Liver (tissue), 9 donors: ENCODE measurements around the gene TMEM114. TPM values are rescaled to one million over a fixed set of nuclear protein-coding genes. Genes with fewer than 3 reads are reported as not detected.

Experiments
- DNase-seq: peaks from one replicate; pipeline ENCODE4 v3.0.0-alpha.2; 2017; ENCODE audit warnings: low spot score
- H3K27ac ChIP-seq, 2 donors: one replicate each; pipeline ENCODE4 v1.7.0; 2013; ENCODE audit warnings: inconsistent platforms in 2 of 2, low read length in 2 of 2, control low read depth in 1 of 2, low read depth in 1 of 2, mild to moderate bottlenecking in 1 of 2
- H3K27me3 ChIP-seq, 4 donors: one replicate each; pipeline versions ENCODE4 v1.6.1 to v1.7.0; 2013; ENCODE audit warnings: low read length in 3 of 4, inconsistent platforms in 1 of 4, mild to moderate bottlenecking in 1 of 4, moderate library complexity in 1 of 4; ENCODE audit not compliant: control insufficient read depth in 4 of 4, insufficient read depth in 4 of 4
- H3K36me3 ChIP-seq, 4 donors: one replicate each; pipeline versions ENCODE4 v1.6.1 to v1.7.0; 2013; ENCODE audit warnings: low read length in 3 of 4, mild to moderate bottlenecking in 3 of 4, low read depth in 1 of 4, moderate library complexity in 1 of 4; ENCODE audit not compliant: control insufficient read depth in 4 of 4, insufficient read depth in 3 of 4
- H3K4me1 ChIP-seq, 4 donors: one replicate each; pipeline versions ENCODE4 v1.6.1 to v1.7.0; 2013; ENCODE audit warnings: low read length in 3 of 4, mild to moderate bottlenecking in 3 of 4, moderate library complexity in 1 of 4; ENCODE audit not compliant: control insufficient read depth in 4 of 4, insufficient read depth in 4 of 4
- H3K4me3 ChIP-seq, 3 donors: one replicate each; pipeline versions ENCODE4 v1.6.1 to v1.7.0; 2013; ENCODE audit warnings: low read length in 3 of 3, control low read depth in 1 of 3, low read depth in 1 of 3, mild to moderate bottlenecking in 1 of 3
- H3K9ac ChIP-seq, 2 donors: one replicate each; pipeline ENCODE4 v1.7.0; 2013; ENCODE audit warnings: low read length in 2 of 2, mild to moderate bottlenecking in 2 of 2, moderate library complexity in 2 of 2, control low read depth in 1 of 2, low read depth in 1 of 2
- H3K9me3 ChIP-seq, 4 donors: one replicate each; pipeline versions ENCODE4 v1.6.1 to v1.7.0; 2013; ENCODE audit warnings: low read length in 3 of 4; ENCODE audit not compliant: control insufficient read depth in 4 of 4
- ATF3 ChIP-seq: IDR thresholded peaks from 2 replicates; pipeline ENCODE4 v1.6.1; 2016; ENCODE audit warnings: antibody characterized with exemption
- CTCF ChIP-seq: fragments of 150-350 bp; IDR thresholded peaks from 2 replicates; pipeline ENCODE4 v1.5.1; 2017; ENCODE audit warnings: improper control_type of control experiment, low read depth, low read length; ENCODE audit not compliant: missing input control
- EGR1 ChIP-seq, 2 donors: IDR thresholded peaks; 2 replicates each; pipeline ENCODE4 v1.6.1; 2016 to 2018; ENCODE audit warnings: antibody characterized with exemption in 2 of 2, low read depth in 2 of 2
- FOXA1 ChIP-seq: IDR thresholded peaks from 2 replicates; pipeline ENCODE4 v1.6.1; 2016; ENCODE audit warnings: antibody characterized with exemption
- FOXA2 ChIP-seq: IDR thresholded peaks from 2 replicates; pipeline ENCODE4 v1.6.1; 2016; ENCODE audit warnings: antibody characterized with exemption
- GABPA ChIP-seq, 2 donors: IDR thresholded peaks in 1 of 2; conservative IDR thresholded peaks in 1 of 2; 2 replicates each; pipeline ENCODE4 v1.6.1; 2016; ENCODE audit warnings: antibody characterized with exemption in 2 of 2, mild to moderate bottlenecking in 1 of 2, moderate library complexity in 1 of 2
- HNF4A ChIP-seq, 2 donors: conservative IDR thresholded peaks; 2 replicates each; pipeline ENCODE4 v1.6.1; 2016; ENCODE audit warnings: antibody characterized with exemption in 2 of 2, mild to moderate bottlenecking in 2 of 2
- HNF4G ChIP-seq: IDR thresholded peaks from 2 replicates; pipeline ENCODE4 v1.6.1; 2016; ENCODE audit warnings: antibody characterized with exemption
- JUND ChIP-seq, 2 donors: IDR thresholded peaks; 2 replicates each; pipeline ENCODE4 v1.6.1; 2016; ENCODE audit warnings: antibody characterized with exemption in 2 of 2
- MAX ChIP-seq: IDR thresholded peaks from 2 replicates; pipeline ENCODE4 v1.6.1; 2016; ENCODE audit warnings: antibody characterized with exemption
- NR2F2 ChIP-seq: IDR thresholded peaks from 2 replicates; pipeline ENCODE4 v1.6.1; 2016; ENCODE audit warnings: antibody characterized with exemption
- RAD21 ChIP-seq, 2 donors: IDR thresholded peaks; 2 replicates each; pipeline ENCODE4 v1.6.1; 2016; ENCODE audit warnings: antibody characterized with exemption in 2 of 2, mild to moderate bottlenecking in 2 of 2
- REST ChIP-seq: IDR thresholded peaks from 2 replicates; pipeline ENCODE4 v1.6.1; 2016; ENCODE audit warnings: antibody characterized with exemption, mild to moderate bottlenecking
- RXRA ChIP-seq, 2 donors: IDR thresholded peaks; 2 replicates each; pipeline ENCODE4 v1.6.1; 2017 to 2018; ENCODE audit warnings: antibody characterized with exemption in 2 of 2, mild to moderate bottlenecking in 1 of 2
- SP1 ChIP-seq: IDR thresholded peaks from 2 replicates; pipeline ENCODE4 v1.6.1; 2018; ENCODE audit warnings: antibody characterized with exemption, mild to moderate bottlenecking
- TAF1 ChIP-seq: conservative IDR thresholded peaks from 2 replicates; pipeline ENCODE4 v1.6.1; 2016; ENCODE audit warnings: antibody characterized with exemption, mild to moderate bottlenecking
- YY1 ChIP-seq: IDR thresholded peaks from 2 replicates; pipeline ENCODE4 v1.6.1; 2016; ENCODE audit warnings: antibody characterized with exemption, mild to moderate bottlenecking
- ZBTB33 ChIP-seq: IDR thresholded peaks from 2 replicates; pipeline ENCODE4 v1.6.1; 2016; ENCODE audit warnings: antibody characterized with exemption
- WGBS: extraction: QIAGEN DNeasy Blood & Tissue Kit; methylation state at CpG from one replicate; pipeline ENCODE4 v1.1.7; 2013; 5-methylcytosine and 5-hydroxymethylcytosine counted together
- polyA plus RNA-seq, 2 donors: library from polyadenylated mRNA; stranded (reverse) in 1 of 2; unstranded in 1 of 2; fragments of 200-250 nt in 1 of 2; fragments of >200 nt in 1 of 2; fragmentation: Nextera tagmentation in 1 of 2; extraction: Ambion mirVana in 1 of 2; gene quantifications; one replicate each; pipeline versions ENCODE4 v1.2.1 to v1.2.3, GENCODE V29; 2013 to 2015
- total RNA-seq, 2 donors: library from RNA; depleted of rRNA; stranded (reverse); fragments of >200 nt; gene quantifications; one replicate each; pipeline ENCODE4 v1.2.3, GENCODE V29; 2014
- donor health status: healthy.
- donor health status: healthy.
- donor health status: healthy.
- donor health status: healthy.
- donor health status: healthy.

Gene TMEM114
- total and polyA plus RNA-seq, 4 donors = not detected

- Histone ChIP-seq H3K4me1 (no peaks in the 10 kb centered on the region), H3K9me3 (no peaks in the 10 kb centered on the region), H3K27me3 (peaks cover 0 to 5% (median 0%) of the 10 kb centered on the region in 4 donors), H3K9ac (no peak overlapping the region), H3K27ac (no peak overlapping the region), H3K4me3 (no peak overlapping the region), H3K36me3 (no peaks in the 10 kb centered on the region)
- 79% methylated on average over 4 of the region's 4 CpGs for WGBS
- no peak for DNase-seq
- TF ChIP-seq EGR1 (IDR thresholded peaks at IDR 0.05; ENCODE audit: low read depth in 2 of 2) (no peak), TAF1 (no peak), NR2F2 (no peak), JUND (IDR thresholded peaks at IDR 0.05) (no peak), GABPA (IDR thresholded peaks at IDR 0.05 in 1 of 2, conservative IDR thresholded peaks at IDR 0.05 in 1 of 2) (no peak), YY1 (no peak), SP1 (no peak), FOXA1 (no peak), ZBTB33 (no peak), HNF4G (no peak), REST (no peak), HNF4A (conservative IDR thresholded peaks at IDR 0.05) (no peak), RAD21 (IDR thresholded peaks at IDR 0.05) (no peak), MAX (no peak), ATF3 (no peak), FOXA2 (no peak), RXRA (IDR thresholded peaks at IDR 0.05) (no peak), CTCF (no peak)
These were observed 6.6 kb downstream of the TMEM114 start for GRCh38 chr16:8583732-8584131.
